Midbrain (tissue), 1 donor: ENCODE measurements around the gene CAPZB.
"Not testable (repeated sequence)": the region's sequence is repeated elsewhere in the genome, so short reads cannot be mapped to it uniquely, and the experiment has no call there.

Source experiments
- DNase-seq: peaks from one replicate; lab custom pipeline; 2025; lab: John Stamatoyannopoulos, UW

CAPZB gene

GRCh38 chr1:19497443-19497842 is 12.1 kb upstream of the CAPZB start:
- DNase-seq: not testable (repeated sequence)

- DNase-seq: no peak
Measured at GRCh38 chr1:19496527-19496874, 11.2 kb upstream of the CAPZB start.

- no peak for DNase-seq
Measured at GRCh38 chr1:19495799-19496526, 10.6 kb upstream of the CAPZB start.

GRCh38 chr1:19495000-19495656 is 9.8 kb upstream of the CAPZB start:
- DNase-seq: no peak

- DNase-seq: no peak
Measured at GRCh38 chr1:19493547-19493946, 8.2 kb upstream of the CAPZB start.

GRCh38 chr1:19489996-19490395 is 4.7 kb upstream of the CAPZB start:
- no peak for DNase-seq

- DNase-seq: no peak
Measured at GRCh38 chr1:19488136-19488535, 2.8 kb upstream of the CAPZB start.

- no peak for DNase-seq
Measured at GRCh38 chr1:19484798-19485361, 459 bp downstream of the CAPZB start.

- DNase-seq: no peak
Measured at GRCh38 chr1:19484338-19484797, 971 bp downstream of the CAPZB start.

GRCh38 chr1:19483691-19484090 is 1.6 kb downstream of the CAPZB start:
- DNase-seq: no peak

- DNase-seq: no peak
Measured at GRCh38 chr1:19483261-19483660, 2.1 kb downstream of the CAPZB start.

- DNase-seq: no peak
Measured at GRCh38 chr1:19481826-19482398, 3.4 kb downstream of the CAPZB start.

- no peak for DNase-seq
Measured at GRCh38 chr1:19480282-19480681, 5.1 kb downstream of the CAPZB start.

- DNase-seq: no peak
Measured at GRCh38 chr1:19479351-19480120, 5.8 kb downstream of the CAPZB start.

- no peak for DNase-seq
Measured at GRCh38 chr1:19478322-19478721, 7.0 kb downstream of the CAPZB start.

- DNase-seq: peak; percentile 20
Measured at GRCh38 chr1:19477284-19478249, 7.8 kb downstream of the CAPZB start.

GRCh38 chr1:19476450-19477190 is 8.7 kb downstream of the CAPZB start:
- no peak for DNase-seq

GRCh38 chr1:19475296-19475695 is 10.0 kb downstream of the CAPZB start:
- DNase-seq: no peak

- no peak for DNase-seq
Measured at GRCh38 chr1:19472174-19472573, 13.2 kb downstream of the CAPZB start.

- DNase-seq: no peak
Measured at GRCh38 chr1:19469004-19469403, 16.3 kb downstream of the CAPZB start.
